RCC 7860 (cell line): ENCODE results near the gene SMOC1.

Experiments used
- DNase-seq: peaks from one replicate; pipeline ENCODE4 v3.0.0-alpha.2; 2015; ENCODE audit warnings: low spot score
- FAIRE-seq: peaks from 2 replicates; lab custom pipeline; 2012; peaks lifted over from hg19 to GRCh38; lab: Jason Lieb, UNC

Gene SMOC1

DNA sequence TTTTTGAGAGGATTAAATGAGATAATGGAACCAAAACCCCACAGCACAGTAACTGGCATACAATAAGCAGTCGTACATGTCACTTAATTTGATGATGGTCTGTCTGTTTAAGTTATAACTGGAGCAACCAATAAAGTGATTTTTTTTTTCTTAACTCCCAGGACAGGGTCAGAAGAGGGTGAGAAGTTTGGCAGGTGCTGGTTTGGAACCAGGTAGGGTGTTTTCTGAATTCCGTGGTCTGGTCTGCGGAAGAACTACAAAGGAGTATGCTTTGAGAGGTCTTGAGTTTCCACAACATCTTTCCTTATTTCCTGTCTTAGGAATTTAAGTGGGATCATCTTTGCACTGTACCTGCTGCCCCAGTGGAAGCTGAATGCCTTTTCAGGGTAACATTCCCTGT lies 197.8 kb downstream of the SMOC1 start:
- FAIRE-seq, result no peak

DNA sequence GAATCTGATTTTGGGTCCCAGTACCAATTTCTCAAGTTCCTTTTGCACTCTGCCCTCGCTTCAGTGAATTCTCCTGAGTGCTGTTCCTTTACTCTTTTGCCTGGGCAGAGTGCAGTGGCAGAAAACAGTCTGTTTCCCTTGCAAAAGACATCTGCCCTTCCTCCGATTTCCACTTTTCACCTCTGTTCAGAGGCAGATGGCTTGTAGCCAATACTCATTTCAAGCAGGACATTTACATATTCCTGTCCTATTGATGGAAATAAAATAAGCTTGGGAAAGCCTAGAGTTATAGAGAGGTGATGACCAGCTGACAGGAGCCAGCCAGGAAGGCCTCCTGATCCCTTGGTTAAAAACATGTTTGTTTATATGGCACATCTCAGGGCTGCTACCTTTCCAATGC lies 198.5 kb downstream of the SMOC1 start:
- DNase-seq, result no peak
- no peak for FAIRE-seq

More for the DNA sequence above, 197.8 kb downstream of the SMOC1 start:
- no peak for DNase-seq

DNA sequence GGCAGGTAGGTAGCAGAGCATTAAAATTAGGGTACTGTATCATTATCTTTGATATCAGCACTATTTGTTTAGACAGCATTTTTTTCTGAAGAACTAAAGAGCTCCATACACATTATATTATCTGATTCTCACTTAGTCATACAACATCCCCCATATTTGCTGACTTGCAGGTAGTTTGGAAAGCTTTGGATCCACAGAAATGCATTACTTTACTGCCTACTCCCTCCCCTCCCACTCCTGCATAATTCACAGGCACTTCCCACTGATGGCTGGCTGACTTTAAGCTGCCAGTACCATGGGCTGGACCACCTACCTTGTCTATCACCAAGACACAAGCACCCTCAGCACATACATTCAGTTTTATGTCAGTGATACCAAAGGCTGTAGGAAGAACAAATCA lies 199.1 kb downstream of the SMOC1 start:
- FAIRE-seq, result no peak
- DNase-seq, result no peak

DNA sequence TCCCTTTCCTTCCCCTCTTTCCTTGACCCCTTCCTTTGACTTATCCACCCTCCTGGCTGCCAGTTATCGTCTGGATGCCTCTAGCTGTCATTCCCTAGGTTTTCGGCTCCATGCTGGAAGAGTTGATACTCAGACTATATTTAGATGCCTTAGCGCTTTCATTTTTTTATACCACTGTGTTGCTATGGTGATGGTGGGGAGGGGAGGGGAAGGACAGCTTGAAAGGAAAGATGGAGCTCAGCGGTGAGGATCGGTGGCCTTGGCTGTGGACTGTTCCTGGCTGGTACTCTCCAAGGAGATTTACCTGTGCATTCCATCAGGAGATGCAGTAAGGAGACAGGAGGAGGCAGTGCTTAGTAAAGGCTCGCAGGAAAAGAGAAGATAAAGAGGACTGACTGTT lies 200.9 kb downstream of the SMOC1 start:
- FAIRE-seq (no peak), DNase-seq (no peak)
